ENCODE data around the gene FOXJ1.

GRCh38 chr17:76125922-76126321, 15.1 kb downstream of the FOXJ1 start:
- TF ChIP-seq ZNF274 (IDR thresholded peaks at IDR 0.05; ENCODE audit: low read length): no peak
- TF ChIP-seq ZNF274 (tag by site-specific recombination; IDR thresholded peaks at IDR 0.05; ENCODE audit: borderline replicate concordance): no peak
- no peak for TF ChIP-seq ZBTB49 (tag by site-specific recombination; IDR thresholded peaks at IDR 0.05; ENCODE audit: low read depth)
- no peak for TF ChIP-seq CTCF (tag by site-specific recombination; IDR thresholded peaks at IDR 0.05)
- no peak for TF ChIP-seq ZNF426 (tag by site-specific recombination; IDR thresholded peaks at IDR 0.05)
- TF ChIP-seq YY1 (tag by site-specific recombination; IDR thresholded peaks at IDR 0.05): no peak
- no peak for TF ChIP-seq SCRT2 (tag by site-specific recombination; IDR thresholded peaks at IDR 0.05)
- TF ChIP-seq ZEB2 (tag by site-specific recombination; IDR thresholded peaks at IDR 0.05): no peak
- TF ChIP-seq ZNF146 (tag by site-specific recombination; IDR thresholded peaks at IDR 0.05): peak; percentile 96

Measured in HEK293 (cell line).